GM19238 (cell line): ENCODE data around the gene SMAP1.

ENCODE experiments used
- DNase-seq: peaks from one replicate; pipeline ENCODE4 v3.0.0; 2011; ENCODE audit warnings: low spot score; ENCODE audit not compliant: insufficient read length

SMAP1 gene

DNA sequence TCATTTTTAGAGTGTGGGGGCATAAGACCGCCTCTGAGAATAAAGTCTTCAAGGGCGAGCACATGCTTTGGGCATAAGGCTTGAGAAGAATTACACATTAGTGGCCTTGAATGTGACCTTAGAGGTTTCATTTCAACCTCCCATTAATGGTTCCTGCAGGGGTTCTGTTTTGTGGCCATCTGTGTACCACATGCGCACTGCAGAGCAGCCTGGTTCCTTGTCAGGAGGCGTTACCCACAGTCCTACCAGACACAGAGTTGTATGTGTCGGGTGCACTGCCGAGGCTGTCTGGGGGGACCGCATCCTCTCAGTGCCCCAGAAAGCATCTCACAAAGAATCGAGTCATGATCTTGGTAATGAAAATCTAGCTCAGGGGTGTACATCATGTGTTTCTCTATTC lies 173.4 kb downstream of the SMAP1 start:
- no peak for DNase-seq

DNA sequence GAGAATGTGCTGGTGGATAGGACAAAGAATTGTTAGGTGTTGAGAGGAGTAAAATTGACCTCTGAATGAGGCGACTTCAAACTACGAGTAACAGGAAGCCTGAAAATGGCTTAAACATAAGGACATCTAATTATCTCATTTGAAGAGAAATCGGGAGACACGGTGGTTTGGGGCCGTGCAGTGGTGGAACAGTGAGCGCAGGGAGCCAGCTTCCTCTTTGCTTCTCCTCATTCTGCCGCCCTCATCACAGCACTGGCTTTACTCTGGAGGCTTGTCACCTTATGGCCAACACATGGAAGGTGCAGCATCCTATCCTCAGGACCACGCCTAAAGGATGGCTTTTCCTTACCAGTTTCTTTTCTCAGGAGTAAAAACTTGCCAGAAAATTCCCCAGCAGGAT lies 174.9 kb downstream of the SMAP1 start:
- DNase-seq: no peak

DNA sequence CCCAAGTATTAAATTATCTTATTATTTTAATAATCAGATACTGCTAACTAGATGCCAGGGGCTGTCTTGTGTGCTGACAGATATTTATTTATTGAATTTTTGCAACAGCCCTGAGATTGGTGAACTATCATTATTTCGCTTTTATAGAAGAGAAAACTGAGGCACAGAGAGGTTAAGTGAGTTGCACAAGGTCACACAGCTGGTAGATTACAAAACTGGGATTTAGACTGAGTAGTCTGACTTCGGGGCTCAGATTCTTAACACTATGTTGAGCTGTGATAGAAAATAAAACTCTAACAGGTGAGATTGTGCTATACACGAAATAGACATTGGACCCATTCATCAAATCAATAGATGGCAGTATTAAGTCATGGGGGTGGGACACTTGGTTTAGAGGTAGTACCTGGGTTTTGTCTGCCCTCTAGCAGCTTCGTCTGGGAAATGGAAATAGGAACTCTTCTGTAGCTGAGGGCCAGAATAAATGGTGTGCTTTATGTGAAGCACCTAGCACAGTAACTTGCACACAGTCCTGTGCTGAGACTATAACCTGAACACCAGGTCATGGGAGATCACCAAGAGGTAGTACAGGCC lies 175.7 kb downstream of the SMAP1 start:
- no peak for DNase-seq

DNA sequence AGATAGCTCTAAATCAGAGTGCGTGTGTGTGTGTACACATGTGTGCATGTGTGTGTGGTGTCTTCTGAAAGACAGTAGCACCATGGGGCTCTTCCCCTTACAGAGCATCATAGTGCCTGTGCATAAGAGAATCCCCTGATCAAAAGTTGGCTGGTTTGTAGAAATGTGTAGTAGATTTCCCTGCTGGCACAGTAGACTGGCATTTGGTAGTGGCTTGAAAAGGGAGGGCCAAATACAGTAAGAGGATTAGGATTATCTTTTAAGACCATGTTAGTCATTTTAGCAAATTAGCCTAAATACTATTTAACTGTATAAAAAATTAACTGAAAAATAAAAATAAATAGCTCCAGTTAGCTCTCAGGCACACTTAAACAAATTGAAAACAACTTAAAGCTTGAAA lies 176.6 kb downstream of the SMAP1 start:
- DNase-seq: no peak

DNA sequence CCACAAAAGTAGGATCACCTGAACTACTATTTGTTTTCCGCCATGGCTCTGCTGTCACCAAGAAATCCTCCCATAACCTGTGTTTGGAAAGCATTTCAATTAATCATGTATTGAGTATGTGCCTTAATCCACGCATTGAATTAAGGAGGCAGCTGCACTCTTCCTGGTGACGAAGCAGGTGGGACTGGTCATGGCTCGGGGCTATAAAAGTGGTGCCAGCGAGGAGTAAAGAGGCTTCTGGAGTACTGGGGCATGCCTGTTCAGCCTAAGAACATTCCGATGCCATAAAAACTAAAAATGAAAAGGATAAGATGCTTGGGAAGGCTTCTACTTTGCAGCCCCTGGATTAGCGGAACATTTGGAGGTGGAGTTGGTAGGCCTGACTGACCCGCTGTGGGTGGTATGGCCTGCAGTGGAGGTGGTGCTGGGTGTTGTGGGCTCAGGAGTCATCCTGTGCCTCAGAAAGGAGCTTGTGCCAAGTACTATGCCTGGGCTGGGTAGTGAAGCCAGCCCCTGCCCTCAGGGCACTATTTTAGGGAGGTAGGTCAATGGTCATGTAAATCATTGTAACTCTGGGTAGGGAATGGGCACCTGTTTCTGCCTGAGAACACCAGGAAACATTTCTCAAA lies 178.6 kb downstream of the SMAP1 start:
- DNase-seq: no peak

DNA sequence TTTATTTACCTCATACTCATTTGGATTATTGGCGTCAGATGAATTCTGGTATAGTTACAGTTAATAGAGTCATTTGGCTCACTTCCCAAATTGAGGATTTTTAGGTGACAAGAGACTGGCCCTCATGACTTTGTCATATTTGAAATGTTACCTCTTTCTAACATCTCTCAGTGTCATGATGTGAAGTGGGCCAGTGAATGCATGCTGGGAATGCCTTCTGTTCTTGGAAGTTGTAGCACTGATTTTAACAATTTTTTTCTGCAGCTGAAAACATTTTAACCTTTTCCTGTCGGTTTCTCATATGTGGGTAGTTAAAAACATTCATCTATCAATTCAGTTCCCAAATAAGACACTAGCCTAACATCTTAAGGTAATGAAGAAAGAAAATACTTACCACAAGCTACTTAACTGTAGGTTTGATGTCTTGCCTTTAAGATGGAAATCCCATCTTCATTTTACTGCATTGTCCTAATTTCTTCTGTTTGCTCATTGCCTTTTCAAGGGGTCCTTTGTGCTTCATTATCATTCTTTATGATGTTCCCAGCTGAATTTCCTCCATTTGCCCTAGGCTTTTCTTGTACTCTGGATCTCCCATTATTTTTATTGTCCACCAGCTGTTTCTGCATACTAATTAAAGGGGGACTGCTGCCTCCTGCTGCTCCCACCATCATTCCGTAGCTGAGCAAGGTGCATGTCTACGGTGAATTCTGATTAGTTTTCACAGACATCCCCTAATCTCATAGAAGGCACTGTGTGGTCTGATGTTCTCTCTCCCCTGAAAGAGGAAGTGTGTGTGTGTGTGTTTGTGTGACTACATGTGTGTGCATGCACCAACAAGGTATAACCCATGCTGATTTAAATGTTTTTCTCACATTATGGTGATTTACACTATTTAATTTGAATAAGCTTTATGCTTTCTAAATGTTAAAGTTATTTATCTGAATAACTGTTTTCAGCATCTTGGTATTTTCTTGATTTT lies 179.7 kb downstream of the SMAP1 start:
- no peak for DNase-seq

DNA sequence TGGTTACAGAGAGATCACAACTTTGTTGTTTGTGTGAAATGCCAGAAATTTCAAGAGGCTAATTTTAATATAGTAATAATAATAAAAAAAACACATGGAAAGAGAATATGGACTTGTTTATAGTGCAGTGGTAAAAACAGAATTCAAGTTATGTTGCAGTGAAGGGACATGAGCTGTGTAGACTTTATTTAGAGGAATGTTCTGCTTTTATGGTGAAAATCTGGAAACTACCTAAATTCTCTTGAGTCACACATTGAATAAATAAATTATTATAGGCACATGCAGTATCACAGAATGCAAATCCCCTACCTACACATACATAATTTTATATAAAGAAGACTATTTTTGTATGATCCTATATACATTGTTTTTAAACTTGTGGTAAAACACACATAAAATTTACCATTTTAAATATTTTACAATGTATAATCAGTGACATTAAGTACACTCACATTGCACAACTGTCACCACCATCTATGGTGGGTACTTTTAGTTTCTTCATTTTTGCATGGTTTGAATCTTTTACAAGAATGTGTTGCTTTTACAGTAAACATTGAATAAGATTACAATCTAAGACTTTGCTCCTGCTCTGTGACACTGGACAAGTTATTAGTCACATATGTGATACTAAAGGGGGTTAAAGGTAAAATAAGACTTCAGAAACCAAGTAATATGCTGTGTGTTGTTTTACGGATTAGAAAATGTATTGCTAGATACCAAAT lies 181.8 kb downstream of the SMAP1 start:
- no peak for DNase-seq

DNA sequence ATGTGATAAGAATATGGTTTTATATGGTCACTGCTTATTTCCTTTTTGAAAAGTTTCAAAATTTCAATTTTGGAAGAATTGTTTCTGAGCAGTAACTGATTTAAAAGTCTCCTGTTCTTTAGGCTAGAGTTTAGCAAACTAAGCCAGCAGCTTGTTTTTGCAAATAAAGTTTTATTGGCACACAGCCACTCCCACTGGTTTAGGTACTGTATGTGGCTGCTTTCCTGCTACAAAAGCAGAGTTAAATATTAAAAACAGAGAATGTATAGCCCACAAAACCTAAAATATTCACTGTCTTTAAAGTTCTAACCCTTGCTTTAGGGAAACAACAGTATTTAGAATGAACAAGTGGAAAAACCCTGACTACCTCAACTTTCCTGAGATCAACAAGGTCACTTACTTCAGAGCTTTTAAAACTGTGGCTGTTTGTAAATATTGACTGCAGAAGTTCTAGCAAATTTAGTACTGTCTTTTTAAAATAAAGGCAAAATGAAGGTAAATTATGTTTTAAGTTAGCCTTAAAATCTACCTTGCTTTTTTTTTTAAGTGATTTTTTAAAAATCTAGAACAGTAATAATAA lies 185.1 kb downstream of the SMAP1 start:
- no peak for DNase-seq

DNA sequence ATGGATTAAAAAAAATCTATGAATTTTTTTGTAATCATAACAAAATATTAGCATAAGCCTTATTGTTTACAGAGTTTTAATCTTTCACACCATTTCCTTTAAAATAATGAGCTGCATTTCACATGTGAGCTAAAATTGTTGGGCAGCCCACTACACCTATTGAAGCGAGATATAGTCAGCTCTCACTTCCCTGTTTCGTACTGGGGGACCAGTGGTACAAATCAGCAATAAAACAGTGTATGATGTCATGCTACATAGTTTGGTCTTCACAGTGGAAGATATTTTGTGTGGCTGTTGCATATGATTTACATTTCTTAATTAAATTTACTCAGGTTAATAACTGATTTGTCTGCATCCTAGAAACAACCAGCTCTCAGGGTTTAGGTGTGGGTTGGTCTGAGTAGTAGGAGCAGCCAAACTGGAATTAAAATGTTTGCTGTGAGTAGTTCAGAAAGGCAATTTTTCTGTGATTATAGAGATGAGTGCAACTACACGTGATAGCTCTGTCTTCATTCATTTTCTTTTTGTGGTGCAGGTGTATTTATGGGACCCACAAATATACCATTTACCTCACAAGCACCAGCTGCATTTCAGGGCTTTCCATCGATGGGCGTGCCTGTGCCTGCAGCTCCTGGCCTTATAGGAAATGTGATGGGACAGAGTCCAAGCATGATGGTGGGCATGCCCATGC lies 189.8 kb downstream of the SMAP1 start:
- DNase-seq: peak; percentile 15

DNA sequence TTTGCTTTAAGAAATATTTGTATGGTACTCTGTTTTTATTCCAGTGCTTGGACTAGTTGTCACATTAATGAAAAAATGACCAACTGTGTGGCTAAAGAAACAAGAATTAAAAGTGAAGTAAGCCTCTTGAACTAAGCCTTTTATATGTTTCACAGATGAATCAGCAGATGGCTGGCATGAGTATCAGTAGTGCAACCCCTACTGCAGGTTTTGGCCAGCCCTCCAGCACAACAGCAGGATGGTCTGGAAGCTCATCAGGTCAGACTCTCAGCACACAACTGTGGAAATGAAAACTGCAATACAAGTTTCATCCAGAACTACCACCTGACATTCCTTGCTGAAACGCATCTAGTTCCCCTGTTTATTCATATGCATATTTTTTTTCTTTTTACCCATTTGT lies 192.4 kb downstream of the SMAP1 start:
- DNase-seq: no peak

DNA sequence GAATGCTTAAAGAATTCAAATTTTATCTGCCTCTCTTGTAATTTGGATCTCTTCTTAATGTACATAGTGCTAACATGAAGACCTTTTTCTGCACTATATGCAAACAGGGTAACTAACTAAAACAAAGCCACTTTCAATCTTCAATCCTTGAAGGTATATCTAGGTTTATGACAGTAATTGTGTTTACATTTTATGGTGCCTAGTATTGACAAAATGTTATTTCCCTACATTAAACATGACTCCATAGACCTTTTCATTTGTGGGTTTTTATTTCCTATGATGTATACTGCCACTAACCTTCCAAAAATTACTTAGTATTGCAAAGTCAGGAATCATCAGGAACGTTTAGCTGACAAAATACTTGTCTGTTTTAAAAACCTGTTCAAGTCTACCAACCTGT lies 193.2 kb downstream of the SMAP1 start:
- no peak for DNase-seq

DNA sequence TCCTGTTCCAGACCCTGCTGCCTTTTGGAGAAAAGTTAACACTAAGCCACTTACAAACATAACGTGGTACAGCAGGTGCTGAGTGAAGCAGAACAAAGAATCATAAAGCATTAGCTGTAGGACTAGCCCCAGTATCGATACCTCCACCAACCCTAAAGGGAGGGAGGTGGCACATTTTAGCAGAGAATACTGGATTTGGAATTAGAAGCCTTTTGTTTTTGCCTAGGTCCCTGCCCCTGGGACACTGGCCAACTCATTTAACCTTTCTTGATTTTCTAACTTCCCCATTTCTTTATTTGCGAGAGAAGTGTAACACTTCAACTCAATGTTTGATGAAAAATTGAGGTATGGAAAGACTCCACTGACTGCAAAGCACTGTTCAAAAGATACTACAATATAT lies 195.7 kb downstream of the SMAP1 start:
- DNase-seq: no peak

DNA sequence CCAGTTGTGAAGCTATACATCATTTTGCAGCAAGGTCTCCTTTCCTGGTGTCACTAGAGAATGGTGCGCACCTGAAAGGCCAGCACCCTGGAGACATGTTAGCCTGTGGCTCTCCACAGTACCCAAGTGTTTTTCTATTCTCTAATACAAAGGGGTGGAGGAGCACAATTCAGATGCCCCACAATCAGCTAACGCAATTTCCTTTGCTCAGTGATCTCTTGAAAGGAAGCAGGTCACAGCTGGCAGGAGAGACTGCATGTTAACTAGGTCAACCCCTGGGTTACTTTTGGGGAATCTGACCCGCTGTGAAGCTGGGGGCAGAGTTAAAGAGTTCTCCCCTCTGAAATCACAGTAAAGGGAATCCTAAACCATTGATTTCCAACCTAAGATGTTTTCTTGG lies 196.7 kb downstream of the SMAP1 start:
- DNase-seq: no peak

DNA sequence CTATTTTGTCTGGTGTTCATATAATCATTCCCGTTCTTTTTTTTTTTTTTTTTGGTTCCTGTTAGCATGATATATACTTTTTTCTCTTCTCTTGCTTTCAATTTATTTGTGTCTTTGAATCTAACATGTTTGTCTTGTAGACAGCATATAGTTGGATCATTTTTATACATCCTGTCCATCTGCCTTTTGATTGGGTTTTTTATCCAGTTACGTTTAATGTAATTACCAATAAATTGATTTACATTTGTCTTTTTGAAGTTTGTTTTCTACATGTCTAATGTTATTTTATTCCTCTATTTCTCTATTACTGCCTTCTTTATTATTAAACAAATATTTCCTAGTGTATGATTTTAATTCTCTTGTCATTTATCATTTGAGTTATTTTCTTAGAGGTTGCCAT lies 204.8 kb downstream of the SMAP1 start:
- DNase-seq: no peak

DNA sequence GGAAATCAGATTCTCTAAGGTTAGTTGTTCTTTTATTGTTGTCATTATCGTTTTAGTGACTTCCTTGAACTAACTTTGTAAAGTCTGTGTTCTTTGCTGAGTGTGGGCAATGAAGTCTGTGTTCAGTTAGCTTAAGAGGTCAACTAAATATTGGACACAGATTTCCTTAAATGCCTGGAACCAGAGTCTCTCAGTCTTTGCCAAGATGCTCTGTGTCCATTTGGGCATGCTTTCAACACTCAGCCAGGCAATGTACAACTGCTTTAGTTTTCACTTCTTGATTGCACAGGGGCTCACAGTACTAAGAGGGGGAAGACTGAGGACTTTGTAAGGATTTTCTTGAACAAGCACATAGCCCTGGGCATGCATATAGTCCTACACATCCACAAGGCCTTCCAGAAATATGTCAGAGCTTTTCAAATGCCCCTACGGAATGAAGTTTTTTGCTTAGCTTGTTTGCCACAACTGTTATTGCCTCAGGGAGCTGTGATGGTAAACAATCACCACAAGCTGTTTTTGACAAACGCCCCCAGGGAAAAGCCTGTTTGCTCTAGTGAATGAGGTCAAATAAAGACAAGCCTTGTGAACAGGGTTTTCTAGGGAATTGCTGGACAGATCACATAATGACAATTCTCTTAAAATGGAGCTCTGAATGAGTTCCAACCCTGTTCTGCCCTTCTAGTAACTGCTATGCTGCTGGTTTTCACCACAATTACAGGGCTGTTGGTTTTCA lies 206.7 kb downstream of the SMAP1 start:
- DNase-seq: no peak

DNA sequence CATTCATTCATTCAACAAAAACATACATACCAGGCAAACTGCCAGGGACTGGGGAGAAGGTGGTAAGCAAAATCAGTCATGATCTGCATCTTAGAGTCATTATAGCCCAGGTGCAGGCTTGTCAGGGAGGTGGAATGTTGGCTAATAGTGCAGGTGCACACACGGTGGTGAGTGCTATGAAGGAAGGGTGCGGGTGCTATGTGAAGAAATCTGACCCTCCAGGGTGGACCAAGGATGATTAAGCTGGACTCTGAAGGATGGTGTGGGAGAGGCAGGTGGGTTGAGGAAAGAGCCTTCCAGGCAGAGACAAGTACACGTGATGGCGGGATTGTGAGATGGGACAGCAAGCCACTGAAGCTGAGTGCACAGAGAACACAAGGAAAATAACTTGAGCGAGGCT lies 211.8 kb downstream of the SMAP1 start:
- no peak for DNase-seq

DNA sequence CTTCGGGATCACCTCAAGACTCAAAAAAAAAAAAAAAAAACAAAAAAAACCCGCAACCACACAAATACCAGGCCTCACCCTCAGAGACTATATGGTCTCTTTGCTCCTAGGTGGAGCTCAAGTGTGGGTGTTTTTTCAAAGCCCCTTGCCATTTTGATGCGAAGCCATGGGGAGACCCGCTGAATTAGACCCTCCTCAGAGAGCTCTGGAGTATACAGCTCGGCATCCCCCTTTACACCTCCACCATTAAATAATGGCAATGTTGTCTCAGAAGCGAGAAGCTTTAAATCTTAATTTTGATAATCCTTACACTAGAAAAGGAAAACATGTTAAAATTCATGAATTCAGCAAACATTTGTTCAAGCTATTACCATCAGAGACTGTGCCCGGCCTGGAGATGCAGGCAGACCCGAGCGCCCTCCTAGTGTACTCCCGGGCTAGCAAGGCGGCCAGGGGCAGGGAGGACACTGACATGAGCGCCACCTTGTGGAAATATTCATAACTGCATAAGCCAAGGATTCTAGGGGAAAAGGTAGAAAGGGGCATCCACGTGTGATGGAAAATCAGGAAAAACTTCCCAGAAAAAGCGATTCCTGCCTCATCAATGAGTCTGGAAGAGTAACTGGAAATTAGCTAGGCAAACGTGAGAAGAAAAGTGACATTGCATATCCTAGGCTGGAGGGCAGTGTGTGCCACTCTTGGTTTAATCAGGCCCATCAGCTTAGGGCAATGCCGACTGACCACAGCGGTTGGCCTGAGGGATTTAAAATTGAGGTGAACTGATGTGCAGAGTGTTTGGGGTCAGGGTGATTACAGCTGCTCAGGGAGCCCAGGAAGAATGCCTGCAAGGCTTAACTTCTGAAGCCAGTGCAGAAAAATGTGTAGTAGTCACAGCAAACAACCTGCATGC lies 216.6 kb downstream of the SMAP1 start:
- DNase-seq: peak; percentile 60

DNA sequence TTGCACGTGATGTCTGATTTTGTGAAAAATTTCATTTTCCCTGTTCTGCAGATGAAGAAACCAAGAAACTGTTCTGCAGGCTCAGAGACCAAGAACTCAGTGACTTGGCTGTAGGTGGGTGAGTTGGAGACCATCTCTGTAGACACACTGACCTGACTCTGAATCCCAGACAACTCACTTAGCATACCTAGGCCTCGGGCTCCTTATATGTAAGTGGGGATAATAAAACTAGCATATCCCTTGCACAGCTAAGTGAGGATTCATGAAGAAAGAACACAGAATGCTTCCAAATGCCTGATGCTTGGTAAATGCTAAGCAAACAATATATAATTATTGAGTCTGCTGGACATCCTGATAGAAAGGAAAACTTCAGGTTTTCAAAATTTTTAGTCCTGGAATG lies 218.4 kb downstream of the SMAP1 start:
- no peak for DNase-seq

DNA sequence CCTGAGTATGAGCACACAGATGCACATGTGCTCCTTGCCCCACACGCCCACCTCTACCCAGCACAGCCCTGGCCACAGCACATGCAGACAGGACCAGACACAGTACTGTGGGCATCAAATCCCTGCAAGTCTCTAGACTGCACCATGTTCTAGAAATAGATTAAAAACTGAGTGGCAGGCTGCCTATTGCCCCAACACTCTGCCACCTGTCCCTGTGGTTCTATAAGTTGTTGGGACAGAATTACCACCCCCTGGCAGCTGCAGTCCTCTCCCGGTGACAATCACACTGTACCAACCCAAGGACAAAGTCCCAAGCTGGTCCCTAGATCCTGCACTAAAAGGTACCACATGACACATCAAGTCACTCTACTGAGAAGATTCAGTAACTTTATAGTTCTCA lies 219.0 kb downstream of the SMAP1 start:
- DNase-seq: no peak
